ENCODE results near the gene DDX23. TPM values are rescaled to one million over a fixed set of nuclear protein-coding genes. Genes with fewer than 3 reads are reported as not detected.
A peak's percentile ranks its signal among the peaks of the same experiment; 100 is the strongest.

DDX23 gene
- 50.4 and 52.5 TPM in 2 replicates for polyA plus RNA-seq (2012; rRNA removed)
- 42.8 and 43.9 TPM in 2 replicates for polyA plus RNA-seq (2012; cell fraction: cytosol; rRNA removed)
- polyA plus RNA-seq (2012; cell fraction: nucleus; rRNA removed): 125 and 129 TPM in 2 replicates

DNA sequence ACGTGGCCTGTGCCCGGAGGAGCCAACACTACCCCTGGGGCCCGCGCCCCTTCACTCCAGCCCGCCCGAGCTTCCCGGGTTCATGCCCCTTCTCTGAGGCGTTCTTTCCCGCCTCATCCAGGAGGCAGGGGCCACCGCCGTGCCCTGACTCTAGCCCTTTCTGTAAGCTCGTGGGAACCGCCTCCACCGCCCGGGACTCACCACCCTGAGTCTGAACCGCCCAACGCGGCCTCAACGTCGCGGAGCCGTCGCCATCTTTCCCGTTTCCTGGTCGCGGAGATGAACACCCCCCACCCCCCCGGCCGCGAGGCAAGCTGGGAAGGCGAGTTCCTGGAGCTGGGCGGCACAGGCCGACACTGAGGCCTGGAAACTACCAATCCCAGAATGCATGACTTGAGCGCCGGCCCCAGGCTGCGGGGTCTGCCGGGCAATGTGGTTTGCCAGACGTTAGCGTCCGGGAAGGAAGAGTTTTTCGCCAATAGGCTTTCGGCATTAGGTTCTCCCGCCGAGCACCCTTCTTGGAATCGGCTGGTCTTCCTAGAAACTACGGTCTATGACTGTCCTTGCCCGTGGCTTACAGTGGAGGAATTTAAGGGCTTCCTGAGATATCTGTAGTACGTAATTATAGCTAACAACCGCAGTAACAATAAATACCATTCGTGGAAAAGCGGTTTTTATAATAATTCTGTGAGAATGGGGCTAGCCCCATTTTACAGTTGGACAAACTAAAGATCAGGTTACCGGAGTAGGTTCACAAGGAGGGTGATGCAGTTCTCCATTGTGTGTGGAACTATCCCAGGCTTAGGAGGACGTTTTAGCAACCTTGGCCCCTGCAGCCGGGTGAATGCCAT, at the start of gene DDX23:
Gene DDX23 (minus strand): TSS at position 281 of the 851 bp plus-strand sequence. CDS start 6,381 bp downstream, outside the sequence.
- H3K4me2 ChIP-seq: peak within 1 kb of the TSS; percentile 95
- H3F3A ChIP-seq (replicated peaks; ENCODE audit: insufficient read depth): no peaks in the 10 kb centered on the region
- no peaks in the 10 kb centered on the region for H3K9me2 ChIP-seq
- peak within 1 kb of the TSS; percentile 94 for H3K9ac ChIP-seq
- H3K36me3 ChIP-seq (replicated peaks in 1 of 2; ENCODE audit: control insufficient read depth in 1 of 2, insufficient read depth in 2 of 2, low read length in 1 of 2): peaks cover 0 to 10% of the 10 kb centered on the region in 2 experiments
- H3K79me2 ChIP-seq (ENCODE audit: insufficient read depth): peaks cover 49% of the 10 kb centered on the region
- 0% methylated on average over 25 of the region's 53 CpGs for WGBS (ENCODE audit: low lambda C conversion rate)
- H3K27me3 ChIP-seq (ENCODE audit: insufficient read depth): no peaks in the 10 kb centered on the region
- H3K27ac ChIP-seq (ENCODE audit: low read depth in 2 of 2, low read length in 1 of 2): peak within 1 kb of the TSS; percentile 61 to 85
- DNase-seq: peak; percentile 97
- no peaks in the 10 kb centered on the region for H3K9me3 ChIP-seq
- H4K20me1 ChIP-seq (ENCODE audit: insufficient read depth): 0 out of 2 replicates have a peak, but pooled peaks cover 6% of the 10 kb centered on the region
- peak within 1 kb of the TSS; percentile 85 to 92 for H3K4me3 ChIP-seq (ENCODE audit: low read depth in 2 of 2, low read length in 1 of 2)
- ChIA-PET POLR2A (interaction anchor here (0.6 to 2.3 kb wide), 7 partner anchors 13 to 63 kb away, joined by 3 to 31 read pairs (median 3); partner anchors contain the start of gene ADCY6), CTCF (interaction anchor here (0.6 to 34.8 kb wide), 40 partner anchors 9 to 246 kb away, joined by 3 to 667 read pairs (median 8); partner anchors contain the start of genes CACNB3, DHH, FKBP11 and RND1)
- peak within 1 kb of the TSS; percentile 75 for H2AFZ ChIP-seq (ENCODE audit: low read depth)
- peaks cover 0 to 13% of the 10 kb centered on the region in 2 experiments; a peak in 2 of 4 replicates for H3K4me1 ChIP-seq (ENCODE audit: control insufficient read depth in 1 of 2, insufficient read depth in 2 of 2, low read depth in 1 of 2, low read length in 1 of 2)
- TF ChIP-seq, protein P1, sequence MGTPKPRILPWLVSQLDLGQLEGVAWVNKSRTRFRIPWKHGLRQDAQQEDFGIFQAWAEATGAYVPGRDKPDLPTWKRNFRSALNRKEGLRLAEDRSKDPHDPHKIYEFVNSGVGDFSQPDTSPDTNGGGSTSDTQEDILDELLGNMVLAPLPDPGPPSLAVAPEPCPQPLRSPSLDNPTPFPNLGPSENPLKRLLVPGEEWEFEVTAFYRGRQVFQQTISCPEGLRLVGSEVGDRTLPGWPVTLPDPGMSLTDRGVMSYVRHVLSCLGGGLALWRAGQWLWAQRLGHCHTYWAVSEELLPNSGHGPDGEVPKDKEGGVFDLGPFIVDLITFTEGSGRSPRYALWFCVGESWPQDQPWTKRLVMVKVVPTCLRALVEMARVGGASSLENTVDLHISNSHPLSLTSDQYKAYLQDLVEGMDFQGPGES (IDR thresholded peaks at IDR 0.05; ENCODE audit: low read depth, low read length): no peak
- TF ChIP-seq RAD21 (IDR thresholded peaks at IDR 0.05; ENCODE audit: low read length): no peak
- 0 out of 2 replicates have a peak, but pooled peaks have one; percentile 6 for TF ChIP-seq FOXM1 (IDR thresholded peaks at IDR 0.05; ENCODE audit: low read depth)
- TF ChIP-seq, protein P2, sequence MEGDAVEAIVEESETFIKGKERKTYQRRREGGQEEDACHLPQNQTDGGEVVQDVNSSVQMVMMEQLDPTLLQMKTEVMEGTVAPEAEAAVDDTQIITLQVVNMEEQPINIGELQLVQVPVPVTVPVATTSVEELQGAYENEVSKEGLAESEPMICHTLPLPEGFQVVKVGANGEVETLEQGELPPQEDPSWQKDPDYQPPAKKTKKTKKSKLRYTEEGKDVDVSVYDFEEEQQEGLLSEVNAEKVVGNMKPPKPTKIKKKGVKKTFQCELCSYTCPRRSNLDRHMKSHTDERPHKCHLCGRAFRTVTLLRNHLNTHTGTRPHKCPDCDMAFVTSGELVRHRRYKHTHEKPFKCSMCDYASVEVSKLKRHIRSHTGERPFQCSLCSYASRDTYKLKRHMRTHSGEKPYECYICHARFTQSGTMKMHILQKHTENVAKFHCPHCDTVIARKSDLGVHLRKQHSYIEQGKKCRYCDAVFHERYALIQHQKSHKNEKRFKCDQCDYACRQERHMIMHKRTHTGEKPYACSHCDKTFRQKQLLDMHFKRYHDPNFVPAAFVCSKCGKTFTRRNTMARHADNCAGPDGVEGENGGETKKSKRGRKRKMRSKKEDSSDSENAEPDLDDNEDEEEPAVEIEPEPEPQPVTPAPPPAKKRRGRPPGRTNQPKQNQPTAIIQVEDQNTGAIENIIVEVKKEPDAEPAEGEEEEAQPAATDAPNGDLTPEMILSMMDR (IDR thresholded peaks at IDR 0.05): no peak
- peak; percentile 65 for TF ChIP-seq MXI1 (IDR thresholded peaks at IDR 0.05; ENCODE audit: low read depth, low read length)
- no peak for TF ChIP-seq RXRA (IDR thresholded peaks at IDR 0.05; ENCODE audit: borderline replicate concordance, low read depth)
- TF ChIP-seq RCOR1 (IDR thresholded peaks at IDR 0.05; ENCODE audit: low read length): no peak
- peak; percentile 73 for TF ChIP-seq POLR2AphosphoS5 (IDR thresholded peaks at IDR 0.05; ENCODE audit: low read depth, low read length)
- TF ChIP-seq, protein P3, sequence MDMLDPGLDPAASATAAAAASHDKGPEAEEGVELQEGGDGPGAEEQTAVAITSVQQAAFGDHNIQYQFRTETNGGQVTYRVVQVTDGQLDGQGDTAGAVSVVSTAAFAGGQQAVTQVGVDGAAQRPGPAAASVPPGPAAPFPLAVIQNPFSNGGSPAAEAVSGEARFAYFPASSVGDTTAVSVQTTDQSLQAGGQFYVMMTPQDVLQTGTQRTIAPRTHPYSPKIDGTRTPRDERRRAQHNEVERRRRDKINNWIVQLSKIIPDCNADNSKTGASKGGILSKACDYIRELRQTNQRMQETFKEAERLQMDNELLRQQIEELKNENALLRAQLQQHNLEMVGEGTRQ (IDR thresholded peaks at IDR 0.05; ENCODE audit: borderline replicate concordance, low read depth, low read length): no peak
- TF ChIP-seq, protein P4, sequence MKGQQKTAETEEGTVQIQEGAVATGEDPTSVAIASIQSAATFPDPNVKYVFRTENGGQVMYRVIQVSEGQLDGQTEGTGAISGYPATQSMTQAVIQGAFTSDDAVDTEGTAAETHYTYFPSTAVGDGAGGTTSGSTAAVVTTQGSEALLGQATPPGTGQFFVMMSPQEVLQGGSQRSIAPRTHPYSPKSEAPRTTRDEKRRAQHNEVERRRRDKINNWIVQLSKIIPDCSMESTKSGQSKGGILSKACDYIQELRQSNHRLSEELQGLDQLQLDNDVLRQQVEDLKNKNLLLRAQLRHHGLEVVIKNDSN (IDR thresholded peaks at IDR 0.05; ENCODE audit: borderline replicate concordance, low read depth): no peak
- peak; percentile 48; the same call in 1 of the 2 replicates for TF ChIP-seq TCF12 (IDR thresholded peaks at IDR 0.05)
- TF ChIP-seq GABPA (IDR thresholded peaks at IDR 0.05; ENCODE audit: low read depth): peak; percentile 75
- peak; percentile 45; the same call in 1 of the 2 replicates for TF ChIP-seq FOXJ3 (CRISPR knock-in tag; IDR thresholded peaks at IDR 0.05)
- TF ChIP-seq SMC3 (IDR thresholded peaks at IDR 0.05; ENCODE audit: low read depth, low read length): no peak
- TF ChIP-seq NRF1 (IDR thresholded peaks at IDR 0.05; ENCODE audit: low read depth, low read length): no peak
- no peak for TF ChIP-seq MEF2A (IDR thresholded peaks at IDR 0.05; ENCODE audit: borderline replicate concordance, low read depth)
- no peak; the same call in 1 of the 2 replicates for TF ChIP-seq NFIC (IDR thresholded peaks at IDR 0.05; ENCODE audit: borderline replicate concordance)
- TF ChIP-seq CHD2 (IDR thresholded peaks at IDR 0.05; ENCODE audit: low read length, partially characterized antibody): peak; percentile 97
- TF ChIP-seq, protein P5, sequence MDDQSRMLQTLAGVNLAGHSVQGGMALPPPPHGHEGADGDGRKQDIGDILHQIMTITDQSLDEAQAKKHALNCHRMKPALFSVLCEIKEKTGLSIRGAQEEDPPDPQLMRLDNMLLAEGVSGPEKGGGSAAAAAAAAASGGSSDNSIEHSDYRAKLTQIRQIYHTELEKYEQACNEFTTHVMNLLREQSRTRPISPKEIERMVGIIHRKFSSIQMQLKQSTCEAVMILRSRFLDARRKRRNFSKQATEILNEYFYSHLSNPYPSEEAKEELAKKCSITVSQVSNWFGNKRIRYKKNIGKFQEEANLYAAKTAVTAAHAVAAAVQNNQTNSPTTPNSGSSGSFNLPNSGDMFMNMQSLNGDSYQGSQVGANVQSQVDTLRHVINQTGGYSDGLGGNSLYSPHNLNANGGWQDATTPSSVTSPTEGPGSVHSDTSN (IDR thresholded peaks at IDR 0.05): no peak
- peak; percentile 61; the same call in 1 of the 2 replicates for TF ChIP-seq RFX5 (IDR thresholded peaks at IDR 0.05; ENCODE audit: low read length)
- TF ChIP-seq EZH2phosphoT487 (IDR thresholded peaks at IDR 0.05; ENCODE audit: borderline replicate concordance, low read depth): no peak
- TF ChIP-seq GATA2 (CRISPR knock-in tag; IDR thresholded peaks at IDR 0.05): no peak
- no peak for TF ChIP-seq JUND (IDR thresholded peaks at IDR 0.05)
- no peak for TF ChIP-seq FOSL2 (IDR thresholded peaks at IDR 0.05; ENCODE audit: borderline replicate concordance, low read depth)

Data from SK-N-SH (cell line).